C4-2B (cell line): Measurements from ENCODE around the gene MMD.

Source experiments
- CTCF ChIP-seq: fragments of 450-650 bp; conservative IDR thresholded peaks from 2 replicates; pipeline ENCODE4 v1.5.1; 2017; ENCODE audit warnings: mild to moderate bottlenecking
- ZFX ChIP-seq: fragments of 450-650 bp; IDR thresholded peaks from 2 replicates; pipeline ENCODE4 v1.6.1; 2017

GRCh38 chr17:55348749-55349354 lies 72.8 kb downstream of the MMD start:
- TF ChIP-seq CTCF, result peak; percentile 97
- no peak for TF ChIP-seq ZFX
